WTC11 (cell line): ENCODE data around the gene ARG2. TPM values are rescaled to one million over a fixed set of nuclear protein-coding genes. Genes with fewer than 3 reads are reported as not detected.

Source experiments
- ATAC-seq: fragments of 200-7000 bp; cut with Tn5 transposase; 2 replicates; pipeline ENCODE4 v1.10.0; 2021; ENCODE audit warnings: mild to moderate bottlenecking, moderate library complexity
- CTCF ChIA-PET: fragments of 300-600 bp; sonication (Branson Sonifier 250); formaldehyde crosslinking; loops from one replicate; lab custom pipeline; 2021; ENCODE audit warnings: antibody characterized with exemption; lab: Charles Lee
- POLR2A ChIA-PET: fragments of 350-600 bp; sonication (Branson Sonifier 250); formaldehyde crosslinking; loops from one replicate; lab custom pipeline; 2021; ENCODE audit warnings: antibody characterized with exemption; lab: Charles Lee
- DNase-seq: peaks from one replicate; pipeline ENCODE4 v3.0.0; 2021; ENCODE audit warnings: low spot score
- H3K27ac Mint-ChIP-seq: 2 replicates; pipeline ENCODE4 v1.8.0; 2021; ENCODE audit warnings: mixed read lengths
- H3K27me3 Mint-ChIP-seq: 2 replicates; pipeline ENCODE4 v1.8.0; 2021; ENCODE audit warnings: low read depth, mild to moderate bottlenecking, moderate library complexity, mixed read lengths
- H3K36me3 Mint-ChIP-seq: 2 replicates; pipeline ENCODE4 v1.8.0; 2021; ENCODE audit warnings: mixed read lengths
- H3K4me1 Mint-ChIP-seq: 2 replicates; pipeline ENCODE4 v1.8.0; 2022; ENCODE audit warnings: mixed read lengths
- H3K4me3 Mint-ChIP-seq: 2 replicates; pipeline ENCODE4 v1.8.0; 2021; ENCODE audit warnings: mild to moderate bottlenecking, moderate library complexity, mixed read lengths
- H3K9me3 Mint-ChIP-seq: 2 replicates; pipeline ENCODE4 v1.8.0; 2021; ENCODE audit warnings: mixed read lengths
- FOXP1 ChIP-seq: sonication (generic); formaldehyde crosslinking; IDR thresholded peaks from 2 replicates; pipeline ENCODE4 v1.8.0; 2022; ENCODE audit warnings: missing genetic modification reagents, mild to moderate bottlenecking, moderate library complexity, borderline replicate concordance
- JUN ChIP-seq: sonication (generic); formaldehyde crosslinking; IDR thresholded peaks from 2 replicates; pipeline ENCODE4 v1.8.0; 2023; ENCODE audit warnings: mild to moderate bottlenecking, missing genetic modification reagents
- NR2C2 ChIP-seq: sonication (generic); formaldehyde crosslinking; IDR thresholded peaks from 2 replicates; pipeline ENCODE4 v1.8.0; 2022; ENCODE audit warnings: mild to moderate bottlenecking, missing genetic modification reagents
- PRRX2 ChIP-seq: fragments of 250-450 bp; sonication (Bioruptor Pico); IDR thresholded peaks from 2 replicates; pipeline ENCODE4 v1.8.0; 2021; ENCODE audit warnings: mild to moderate bottlenecking
- RELA ChIP-seq: sonication (generic); formaldehyde crosslinking; IDR thresholded peaks from 2 replicates; pipeline ENCODE4 v1.8.1; 2022; ENCODE audit warnings: missing genetic modification reagents, mild to moderate bottlenecking, borderline replicate concordance
- TEAD1 ChIP-seq: sonication (generic); formaldehyde crosslinking; IDR thresholded peaks from 2 replicates; pipeline ENCODE4 v1.8.0; 2022; ENCODE audit warnings: mild to moderate bottlenecking, missing genetic modification reagents
- TP53 ChIP-seq: sonication (generic); formaldehyde crosslinking; IDR thresholded peaks from 2 replicates; pipeline ENCODE4 v1.8.1; 2023; ENCODE audit warnings: mild to moderate bottlenecking, missing genetic modification reagents
- ZBTB21 ChIP-seq: sonication (generic); formaldehyde crosslinking; IDR thresholded peaks from 2 replicates; pipeline ENCODE4 v1.8.1; 2023; ENCODE audit warnings: mild to moderate bottlenecking, missing genetic modification reagents, borderline replicate concordance
- ZNF121 ChIP-seq: sonication (generic); formaldehyde crosslinking; IDR thresholded peaks from 2 replicates; pipeline ENCODE4 v1.8.0; 2023; ENCODE audit warnings: missing genetic modification reagents
- ZNF138 ChIP-seq: sonication (generic); formaldehyde crosslinking; conservative IDR thresholded peaks from 2 replicates; pipeline ENCODE4 v1.8.1; 2022; ENCODE audit warnings: mild to moderate bottlenecking, moderate library complexity, missing genetic modification reagents
- ZNF232 ChIP-seq: sonication (generic); formaldehyde crosslinking; IDR thresholded peaks from 2 replicates; pipeline ENCODE4 v1.8.0; 2022; ENCODE audit warnings: mild to moderate bottlenecking, missing genetic modification reagents
- ZNF263 ChIP-seq: sonication (generic); formaldehyde crosslinking; IDR thresholded peaks from 2 replicates; pipeline ENCODE4 v1.8.1; 2022; ENCODE audit warnings: low read depth, mild to moderate bottlenecking, moderate library complexity, missing genetic modification reagents
- ZNF396 ChIP-seq: fragments of 250-450 bp; sonication (Bioruptor Pico); IDR thresholded peaks from 2 replicates; pipeline ENCODE4 v1.8.0; 2021; ENCODE audit warnings: mild to moderate bottlenecking, moderate library complexity, borderline replicate concordance
- total RNA-seq: library from RNA; stranded (reverse); gene quantifications from 3 replicates; pipeline ENCODE4 v1.2.3, GENCODE V29; 2021
- TF ChIP-seq, protein P1 (sequence below): sonication (generic); formaldehyde crosslinking; IDR thresholded peaks from 2 replicates; pipeline ENCODE4 v1.8.1; 2022; ENCODE audit warnings: mild to moderate bottlenecking, missing genetic modification reagents, moderate library complexity, borderline replicate concordance
- TF ChIP-seq, protein P2 (sequence below): fragments of 250-450 bp; sonication (Bioruptor Pico); IDR thresholded peaks from 2 replicates; pipeline ENCODE4 v1.8.0; 2021; ENCODE audit warnings: mild to moderate bottlenecking
- TF ChIP-seq, protein P3 (sequence below): fragments of 200-600 bp; IDR thresholded peaks from 2 replicates; pipeline ENCODE4 v1.8.0; 2022; ENCODE audit warnings: antibody characterized with exemption
- TF ChIP-seq, protein P4 (sequence below): sonication (generic); formaldehyde crosslinking; IDR thresholded peaks from 2 replicates; pipeline ENCODE4 v1.8.1; 2022; ENCODE audit warnings: low read depth, mild to moderate bottlenecking, moderate library complexity, missing genetic modification reagents, borderline replicate concordance
- TF ChIP-seq, protein P5 (sequence below): fragments of 250-450 bp; sonication (Bioruptor Pico); conservative IDR thresholded peaks from 2 replicates; pipeline ENCODE4 v1.9.0; 2021; ENCODE audit warnings: mild to moderate bottlenecking
- TF ChIP-seq, protein P6 (sequence below): sonication (generic); formaldehyde crosslinking; IDR thresholded peaks from 2 replicates; pipeline ENCODE4 v1.8.1; 2023; ENCODE audit warnings: mild to moderate bottlenecking, missing genetic modification reagents, borderline replicate concordance

Gene ARG2
- total RNA-seq, 1 experiment from 2014 or later: 29.8 TPM

DNA sequence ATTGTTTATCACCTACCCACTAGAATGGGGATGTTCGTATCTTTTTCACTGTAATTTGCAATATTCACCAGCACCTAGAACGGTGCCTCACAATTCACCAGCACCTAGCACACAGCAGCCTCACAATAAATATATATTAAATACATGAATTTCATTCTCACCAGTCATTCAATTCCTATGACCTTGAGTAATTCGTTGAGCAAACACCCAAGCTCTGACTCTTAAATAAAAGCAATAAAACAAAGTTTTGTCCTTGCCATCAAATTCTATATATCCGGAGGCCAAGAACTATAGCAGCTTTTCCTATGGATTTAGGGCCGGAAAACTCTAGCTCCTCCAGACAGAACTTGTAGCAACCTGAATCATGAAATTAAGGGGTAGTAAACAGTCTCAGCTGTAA lies 53.7 kb downstream of the ARG2 start:
- DNase-seq (no peak), ATAC-seq (no peak)
- peaks cover 29% of the 10 kb centered on the region for H3K4me1 Mint-ChIP-seq
- H3K4me3 Mint-ChIP-seq: peak overlapping the region; percentile 80
- no peaks in the 10 kb centered on the region for H3K27me3 Mint-ChIP-seq
- ChIA-PET CTCF (interaction anchor here (0.8 to 2.2 kb wide), 3 partner anchors 31 to 147 kb away, joined by 3 to 17 read pairs (median 5); partner anchors contain the start of gene ARG2), POLR2A (interaction anchor here (1.1 kb wide), 1 partner anchor 54 kb away, joined by 4 read pairs; no protein-coding TSS in a partner anchor)
- H3K36me3 Mint-ChIP-seq: peaks cover 20% of the 10 kb centered on the region
- peak overlapping the region; percentile 87 for H3K27ac Mint-ChIP-seq
- H3K9me3 Mint-ChIP-seq: no peaks in the 10 kb centered on the region
- TF ChIP-seq, protein P1, sequence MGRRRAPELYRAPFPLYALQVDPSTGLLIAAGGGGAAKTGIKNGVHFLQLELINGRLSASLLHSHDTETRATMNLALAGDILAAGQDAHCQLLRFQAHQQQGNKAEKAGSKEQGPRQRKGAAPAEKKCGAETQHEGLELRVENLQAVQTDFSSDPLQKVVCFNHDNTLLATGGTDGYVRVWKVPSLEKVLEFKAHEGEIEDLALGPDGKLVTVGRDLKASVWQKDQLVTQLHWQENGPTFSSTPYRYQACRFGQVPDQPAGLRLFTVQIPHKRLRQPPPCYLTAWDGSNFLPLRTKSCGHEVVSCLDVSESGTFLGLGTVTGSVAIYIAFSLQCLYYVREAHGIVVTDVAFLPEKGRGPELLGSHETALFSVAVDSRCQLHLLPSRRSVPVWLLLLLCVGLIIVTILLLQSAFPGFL: no peak
- TF ChIP-seq, protein P2, sequence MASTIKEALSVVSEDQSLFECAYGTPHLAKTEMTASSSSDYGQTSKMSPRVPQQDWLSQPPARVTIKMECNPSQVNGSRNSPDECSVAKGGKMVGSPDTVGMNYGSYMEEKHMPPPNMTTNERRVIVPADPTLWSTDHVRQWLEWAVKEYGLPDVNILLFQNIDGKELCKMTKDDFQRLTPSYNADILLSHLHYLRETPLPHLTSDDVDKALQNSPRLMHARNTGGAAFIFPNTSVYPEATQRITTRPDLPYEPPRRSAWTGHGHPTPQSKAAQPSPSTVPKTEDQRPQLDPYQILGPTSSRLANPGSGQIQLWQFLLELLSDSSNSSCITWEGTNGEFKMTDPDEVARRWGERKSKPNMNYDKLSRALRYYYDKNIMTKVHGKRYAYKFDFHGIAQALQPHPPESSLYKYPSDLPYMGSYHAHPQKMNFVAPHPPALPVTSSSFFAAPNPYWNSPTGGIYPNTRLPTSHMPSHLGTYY (CRISPR knock-in tag): no peak
- TF ChIP-seq ZNF121 (no peak), ZNF138 (no peak), RELA (CRISPR knock-in tag) (no peak), NR2C2 (CRISPR knock-in tag) (no peak), TP53 (CRISPR knock-in tag) (no peak), ZNF263 (CRISPR knock-in tag) (no peak), FOXP1 (CRISPR knock-in tag) (no peak), ZNF232 (CRISPR knock-in tag) (no peak), ZBTB21 (no peak), JUN (CRISPR knock-in tag) (no peak), PRRX2 (no peak), TEAD1 (no peak), ZNF396 (CRISPR knock-in tag) (no peak)
- TF ChIP-seq, protein P3, sequence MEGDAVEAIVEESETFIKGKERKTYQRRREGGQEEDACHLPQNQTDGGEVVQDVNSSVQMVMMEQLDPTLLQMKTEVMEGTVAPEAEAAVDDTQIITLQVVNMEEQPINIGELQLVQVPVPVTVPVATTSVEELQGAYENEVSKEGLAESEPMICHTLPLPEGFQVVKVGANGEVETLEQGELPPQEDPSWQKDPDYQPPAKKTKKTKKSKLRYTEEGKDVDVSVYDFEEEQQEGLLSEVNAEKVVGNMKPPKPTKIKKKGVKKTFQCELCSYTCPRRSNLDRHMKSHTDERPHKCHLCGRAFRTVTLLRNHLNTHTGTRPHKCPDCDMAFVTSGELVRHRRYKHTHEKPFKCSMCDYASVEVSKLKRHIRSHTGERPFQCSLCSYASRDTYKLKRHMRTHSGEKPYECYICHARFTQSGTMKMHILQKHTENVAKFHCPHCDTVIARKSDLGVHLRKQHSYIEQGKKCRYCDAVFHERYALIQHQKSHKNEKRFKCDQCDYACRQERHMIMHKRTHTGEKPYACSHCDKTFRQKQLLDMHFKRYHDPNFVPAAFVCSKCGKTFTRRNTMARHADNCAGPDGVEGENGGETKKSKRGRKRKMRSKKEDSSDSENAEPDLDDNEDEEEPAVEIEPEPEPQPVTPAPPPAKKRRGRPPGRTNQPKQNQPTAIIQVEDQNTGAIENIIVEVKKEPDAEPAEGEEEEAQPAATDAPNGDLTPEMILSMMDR: no peak
- TF ChIP-seq, protein P4, sequence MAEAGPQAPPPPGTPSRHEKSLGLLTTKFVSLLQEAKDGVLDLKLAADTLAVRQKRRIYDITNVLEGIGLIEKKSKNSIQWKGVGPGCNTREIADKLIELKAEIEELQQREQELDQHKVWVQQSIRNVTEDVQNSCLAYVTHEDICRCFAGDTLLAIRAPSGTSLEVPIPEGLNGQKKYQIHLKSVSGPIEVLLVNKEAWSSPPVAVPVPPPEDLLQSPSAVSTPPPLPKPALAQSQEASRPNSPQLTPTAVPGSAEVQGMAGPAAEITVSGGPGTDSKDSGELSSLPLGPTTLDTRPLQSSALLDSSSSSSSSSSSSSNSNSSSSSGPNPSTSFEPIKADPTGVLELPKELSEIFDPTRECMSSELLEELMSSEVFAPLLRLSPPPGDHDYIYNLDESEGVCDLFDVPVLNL: no peak
- TF ChIP-seq, protein P5, sequence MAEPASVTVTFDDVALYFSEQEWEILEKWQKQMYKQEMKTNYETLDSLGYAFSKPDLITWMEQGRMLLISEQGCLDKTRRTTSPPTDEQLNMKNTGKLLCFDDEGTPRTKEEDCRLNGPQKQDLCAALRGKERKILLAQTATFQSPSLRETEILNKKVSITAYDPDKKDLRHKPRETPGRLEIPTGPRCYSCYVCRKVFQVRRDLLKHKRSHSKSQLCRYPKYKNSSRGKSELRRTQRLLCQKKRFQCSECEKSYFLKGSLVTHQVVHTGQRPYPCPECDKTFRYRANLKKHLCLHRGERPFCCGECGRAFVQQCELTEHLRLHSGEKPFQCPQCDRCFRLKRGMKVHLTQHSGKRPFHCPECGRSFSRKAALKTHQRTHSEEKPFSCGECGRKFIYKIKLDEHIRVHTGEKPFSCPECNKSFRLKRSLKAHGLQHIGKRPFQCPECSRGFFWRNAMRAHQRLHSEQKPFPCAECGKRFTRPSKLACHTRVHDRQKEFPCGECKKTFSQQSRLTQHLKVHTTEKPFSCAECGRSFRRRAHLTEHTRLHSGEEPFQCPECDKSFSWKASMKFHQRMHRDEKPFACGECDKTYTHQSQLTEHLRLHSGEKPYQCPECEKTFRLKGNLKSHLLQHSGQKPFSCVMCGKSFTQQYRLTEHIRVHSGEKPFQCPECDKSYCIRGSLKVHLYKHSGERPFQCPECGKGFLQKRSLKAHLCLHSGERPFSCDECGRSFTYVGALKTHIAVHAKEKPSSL (CRISPR knock-in tag): no peak
- TF ChIP-seq, protein P6, sequence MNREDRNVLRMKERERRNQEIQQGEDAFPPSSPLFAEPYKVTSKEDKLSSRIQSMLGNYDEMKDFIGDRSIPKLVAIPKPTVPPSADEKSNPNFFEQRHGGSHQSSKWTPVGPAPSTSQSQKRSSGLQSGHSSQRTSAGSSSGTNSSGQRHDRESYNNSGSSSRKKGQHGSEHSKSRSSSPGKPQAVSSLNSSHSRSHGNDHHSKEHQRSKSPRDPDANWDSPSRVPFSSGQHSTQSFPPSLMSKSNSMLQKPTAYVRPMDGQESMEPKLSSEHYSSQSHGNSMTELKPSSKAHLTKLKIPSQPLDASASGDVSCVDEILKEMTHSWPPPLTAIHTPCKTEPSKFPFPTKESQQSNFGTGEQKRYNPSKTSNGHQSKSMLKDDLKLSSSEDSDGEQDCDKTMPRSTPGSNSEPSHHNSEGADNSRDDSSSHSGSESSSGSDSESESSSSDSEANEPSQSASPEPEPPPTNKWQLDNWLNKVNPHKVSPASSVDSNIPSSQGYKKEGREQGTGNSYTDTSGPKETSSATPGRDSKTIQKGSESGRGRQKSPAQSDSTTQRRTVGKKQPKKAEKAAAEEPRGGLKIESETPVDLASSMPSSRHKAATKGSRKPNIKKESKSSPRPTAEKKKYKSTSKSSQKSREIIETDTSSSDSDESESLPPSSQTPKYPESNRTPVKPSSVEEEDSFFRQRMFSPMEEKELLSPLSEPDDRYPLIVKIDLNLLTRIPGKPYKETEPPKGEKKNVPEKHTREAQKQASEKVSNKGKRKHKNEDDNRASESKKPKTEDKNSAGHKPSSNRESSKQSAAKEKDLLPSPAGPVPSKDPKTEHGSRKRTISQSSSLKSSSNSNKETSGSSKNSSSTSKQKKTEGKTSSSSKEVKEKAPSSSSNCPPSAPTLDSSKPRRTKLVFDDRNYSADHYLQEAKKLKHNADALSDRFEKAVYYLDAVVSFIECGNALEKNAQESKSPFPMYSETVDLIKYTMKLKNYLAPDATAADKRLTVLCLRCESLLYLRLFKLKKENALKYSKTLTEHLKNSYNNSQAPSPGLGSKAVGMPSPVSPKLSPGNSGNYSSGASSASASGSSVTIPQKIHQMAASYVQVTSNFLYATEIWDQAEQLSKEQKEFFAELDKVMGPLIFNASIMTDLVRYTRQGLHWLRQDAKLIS (CRISPR knock-in tag): no peak
